B cell (primary cell): ENCODE results near the gene SCP2. TPM values are rescaled to one million over a fixed set of nuclear protein-coding genes. Genes with fewer than 3 reads are reported as not detected.

Experiments used
- ATAC-seq: fragments of 200-7000 bp; cut with Tn5 transposase; one replicate; pipeline ENCODE4 v1.10.0; 2021; ENCODE audit warnings: low read depth, mild to moderate bottlenecking, moderate number of reproducible peaks, moderate library complexity
- CTCF ChIA-PET: fragments of 350-600 bp; sonication (Branson Sonifier 250); formaldehyde crosslinking; loops from one replicate; lab custom pipeline; 2021; ENCODE audit warnings: antibody characterized with exemption, inconsistent platforms; lab: Charles Lee
- POLR2A ChIA-PET: fragments of 350-600 bp; sonication (Branson Sonifier 250); formaldehyde crosslinking; loops from one replicate; lab custom pipeline; 2021; ENCODE audit warnings: antibody characterized with exemption; lab: Charles Lee
- DNase-seq: peaks from one replicate; pipeline ENCODE4 v3.0.0; 2013
- H2AFZ ChIP-seq: 2 replicates; pipeline ENCODE4 v1.6.1; 2012; ENCODE audit warnings: mild to moderate bottlenecking, low read depth, low read length; ENCODE audit not compliant: insufficient read depth, poor library complexity, severe bottlenecking
- H3K27ac ChIP-seq, 2 donors: 1 replicate in 1 of 2; 2 replicates in 1 of 2; pipeline ENCODE4 v1.5.1; 2012 to 2013; ENCODE audit warnings: low read length in 2 of 2, mild to moderate bottlenecking in 2 of 2, moderate library complexity in 1 of 2
- H3K27me3 ChIP-seq, 4 experiments: fragments of 200-600 bp in 1 of 4; sonication (generic) in 1 of 4; replicated peaks in 1 of 4; 1 replicate in 2 of 4; 2 replicates in 2 of 4; pipeline versions ENCODE4 v1.6.1 to v1.7.0; 2013 to 2016; ENCODE audit warnings: low read length in 3 of 4, mild to moderate bottlenecking in 2 of 4, mixed read lengths in 1 of 4, moderate library complexity in 1 of 4; ENCODE audit not compliant: insufficient read depth in 4 of 4, control insufficient read depth in 3 of 4; ENCODE audit errors: control extremely low read depth in 1 of 4
- H3K36me3 ChIP-seq, 2 experiments: replicated peaks in 1 of 2; 1 replicate in 1 of 2; 2 replicates in 1 of 2; pipeline versions ENCODE4 v1.6.1 to v1.7.1; 2013; ENCODE audit warnings: low read length in 1 of 2; ENCODE audit not compliant: insufficient read depth in 2 of 2, control insufficient read depth in 1 of 2; ENCODE audit errors: control extremely low read depth in 1 of 2, extremely low read depth in 1 of 2
- H3K4me1 ChIP-seq, 2 donors: fragments of 200-600 bp in 1 of 2; sonication (generic) in 1 of 2; 1 replicate in 1 of 2; 2 replicates in 1 of 2; pipeline versions ENCODE4 v1.5.1 to v1.6.1; 2013 to 2017; ENCODE audit warnings: low read length in 2 of 2; ENCODE audit not compliant: control insufficient read depth in 2 of 2, insufficient read depth in 2 of 2
- H3K4me2 ChIP-seq: replicated peaks from 2 replicates; pipeline ENCODE3; 2012; ENCODE audit warnings: mild to moderate bottlenecking, low read depth, low read length; ENCODE audit not compliant: poor library complexity, severe bottlenecking
- H3K4me3 ChIP-seq, 5 experiments: fragments of 200-600 bp in 1 of 5; sonication (generic) in 1 of 5; 1 replicate in 3 of 5; 2 replicates in 2 of 5; pipeline versions ENCODE4 v1.5.1 to v1.7.0; 2011 to 2016; ENCODE audit warnings: low read length in 4 of 5, mild to moderate bottlenecking in 4 of 5, low read depth in 2 of 5, control low read depth in 1 of 5, moderate library complexity in 1 of 5; ENCODE audit not compliant: insufficient read depth in 1 of 5; ENCODE audit errors: control extremely low read depth in 1 of 5, extremely low read depth in 1 of 5
- H3K79me2 ChIP-seq: fragments of 200-600 bp; sonication (generic); one replicate; pipeline ENCODE4 v1.6.0; 2016; ENCODE audit warnings: low read length; ENCODE audit not compliant: control insufficient read depth, insufficient read depth
- H3K9ac ChIP-seq: fragments of 200-600 bp; sonication (generic); 2 replicates; pipeline ENCODE4 v1.6.1; 2017; ENCODE audit warnings: mild to moderate bottlenecking, low read length, moderate library complexity
- H3K9me3 ChIP-seq, 3 donors: one replicate each; pipeline versions ENCODE4 v1.6.1 to v1.7.1; 2013; ENCODE audit warnings: low read length in 2 of 3; ENCODE audit not compliant: control insufficient read depth in 2 of 3, insufficient read depth in 1 of 3; ENCODE audit errors: control extremely low read depth in 1 of 3
- H4K20me1 ChIP-seq: 2 replicates; pipeline ENCODE4 v1.6.0; 2012; ENCODE audit warnings: mild to moderate bottlenecking, low read length; ENCODE audit not compliant: insufficient read depth, control insufficient read depth, poor library complexity, severe bottlenecking
- H3K27ac Mint-ChIP-seq: one replicate; pipeline ENCODE4 v1.8.0; 2021; ENCODE audit warnings: mixed read lengths
- H3K27me3 Mint-ChIP-seq: one replicate; pipeline ENCODE4 v1.8.0; 2021; ENCODE audit warnings: mixed read lengths
- H3K4me1 Mint-ChIP-seq: one replicate; pipeline ENCODE4 v1.8.0; 2021; ENCODE audit warnings: mixed read lengths
- H3K4me3 Mint-ChIP-seq: one replicate; pipeline ENCODE4 v1.8.0; 2021; ENCODE audit warnings: mixed read lengths
- H3K9me3 Mint-ChIP-seq: one replicate; pipeline ENCODE4 v1.8.0; 2022; ENCODE audit warnings: mixed read lengths; ENCODE audit not compliant: insufficient read depth
- CTCF ChIP-seq: fragments of 200-600 bp; IDR thresholded peaks from one replicate; pipeline ENCODE4 v1.8.0; 2022; ENCODE audit warnings: antibody characterized with exemption, mild to moderate bottlenecking
- EZH2 ChIP-seq: IDR thresholded peaks from 2 replicates; pipeline ENCODE4 v1.6.1; 2012; ENCODE audit warnings: borderline replicate concordance, low read depth, mild to moderate bottlenecking, moderate library complexity, low read length; ENCODE audit not compliant: insufficient read depth, poor library complexity, severe bottlenecking
- WGBS: methylation state at CpG from one replicate; pipeline ENCODE4 v1.1.5; 2013; ENCODE audit warnings: missing lambda C conversion rate; ENCODE audit not compliant: insufficient coverage; 5-methylcytosine and 5-hydroxymethylcytosine counted together
- intact Hi-C: fragments of 100-400 bp; cut with micrococcal nuclease; formaldehyde crosslinking; loops from one replicate; pipeline ENCODE4 v1.10.0; 2022
- polyA plus RNA-seq: library from polyadenylated mRNA; depleted of rRNA; stranded (reverse); fragments of >200 nt; gene quantifications from 2 replicates; pipeline ENCODE4 v1.2.3, GENCODE V29; 2012
- total RNA-seq, 2 donors: library from RNA; stranded (reverse); fragments of 120-200 nt in 1 of 2; gene quantifications; 1 replicate in 1 of 2; 2 replicates in 1 of 2; pipeline versions ENCODE4 v1.2.3 to v1.2.4, GENCODE V29; 2013 to 2022

Gene SCP2
- total and polyA plus RNA-seq, 2 donors (not counting 1 experiment from before 2014, with no cell fraction given) = 19.4 to 46.6 TPM

- no peak overlapping the region for H3K4me2 ChIP-seq
- no peaks in the 10 kb centered on the region for H3K36me3 ChIP-seq
- no CpG with 5 or more reads among the region's 5 CpGs for WGBS
- no peak overlapping the region for H3K27ac Mint-ChIP-seq
- H3K27me3 Mint-ChIP-seq = no peaks in the 10 kb centered on the region
- H2AFZ ChIP-seq = no peak overlapping the region
- ATAC-seq (no peak), DNase-seq (no peak)
- ChIA-PET POLR2A (no interaction called here), CTCF (no interaction called here)
- H3K4me3 Mint-ChIP-seq = no peak overlapping the region
- H3K27ac ChIP-seq = no peak overlapping the region
- no peak overlapping the region for H3K9ac ChIP-seq
- no peak for TF ChIP-seq EZH2
- no peak for TF ChIP-seq CTCF
- H3K27me3 ChIP-seq = no peaks in the 10 kb centered on the region
- no peaks in the 10 kb centered on the region for H3K9me3 ChIP-seq
- H3K4me3 ChIP-seq = no peak overlapping the region
- H3K79me2 ChIP-seq = peaks cover 70% of the 10 kb centered on the region
- intact Hi-C loops = no loop called here
- peaks cover 10% of the 10 kb centered on the region for H4K20me1 ChIP-seq
- peaks cover 8 to 10% of the 10 kb centered on the region in 2 donors for H3K4me1 ChIP-seq
- no peaks in the 10 kb centered on the region for H3K9me3 Mint-ChIP-seq
- peaks cover 22% of the 10 kb centered on the region for H3K4me1 Mint-ChIP-seq
Observed at GRCh38 chr1:53020588-53020987, 93.5 kb downstream of the SCP2 start.

GRCh38 chr1:53022179-53022578 is 95.1 kb downstream of the SCP2 start:
- intact Hi-C loops = no loop called here
- ChIA-PET POLR2A (no interaction called here), CTCF (no interaction called here)
- Histone ChIP-seq H3K9ac (no peak overlapping the region), H3K27me3 (no peaks in the 10 kb centered on the region), H4K20me1 (peaks cover 17% of the 10 kb centered on the region), H3K36me3 (no peaks in the 10 kb centered on the region), H2AFZ (no peak overlapping the region), H3K4me2 (no peak overlapping the region), H3K9me3 (no peaks in the 10 kb centered on the region), H3K4me3 (no peak overlapping the region), H3K79me2 (peaks cover 63% of the 10 kb centered on the region), H3K4me1 (no peaks in the 10 kb centered on the region), H3K27ac (no peak overlapping the region)
- Mint-ChIP-seq H3K9me3 (no peaks in the 10 kb centered on the region), H3K4me1 (peaks cover 11% of the 10 kb centered on the region), H3K4me3 (no peak overlapping the region), H3K27ac (no peak overlapping the region), H3K27me3 (no peaks in the 10 kb centered on the region)
- TF ChIP-seq EZH2 (no peak), CTCF (no peak)
- ATAC-seq (no peak), DNase-seq (no peak)
- WGBS = no CpG with 5 or more reads among the region's 1 CpG
